ENCODE results near the gene PPHLN1.

The PPHLN1 gene, protein sequence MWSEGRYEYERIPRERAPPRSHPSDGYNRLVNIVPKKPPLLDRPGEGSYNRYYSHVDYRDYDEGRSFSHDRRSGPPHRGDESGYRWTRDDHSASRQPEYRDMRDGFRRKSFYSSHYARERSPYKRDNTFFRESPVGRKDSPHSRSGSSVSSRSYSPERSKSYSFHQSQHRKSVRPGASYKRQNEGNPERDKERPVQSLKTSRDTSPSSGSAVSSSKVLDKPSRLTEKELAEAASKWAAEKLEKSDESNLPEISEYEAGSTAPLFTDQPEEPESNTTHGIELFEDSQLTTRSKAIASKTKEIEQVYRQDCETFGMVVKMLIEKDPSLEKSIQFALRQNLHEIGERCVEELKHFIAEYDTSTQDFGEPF

GRCh38 chr12:42325653-42326474 lies at the start of gene PPHLN1, which contains the start of gene ZCRB1:
Gene PPHLN1, plus strand, starts transcription at chr12:42326167. Its CDS starts 9,736 bp downstream, at chr12:42335903.
Gene ZCRB1, minus strand, starts transcription at chr12:42326094. Its CDS starts 1,992 bp downstream, at chr12:42324102.
- H3K27me3 ChIP-seq (replicated peaks; ENCODE audit: control insufficient read depth, insufficient read depth, low read length), result no peaks in the 10 kb centered on the region
- peaks cover 21% of the 10 kb centered on the region for H3K36me3 ChIP-seq (ENCODE audit: control insufficient read depth, insufficient read depth, low read length, severe bottlenecking)
- H3K9me3 ChIP-seq (ENCODE audit: control insufficient read depth, low read length), result no peaks in the 10 kb centered on the region
- peak within 1 kb of the TSS; percentile 100 for H3K4me3 ChIP-seq (ENCODE audit: low read length)
- H3K4me1 ChIP-seq (ENCODE audit: control insufficient read depth, insufficient read depth, low read length), result peaks cover 27% of the 10 kb centered on the region
- DNase-seq (ENCODE audit: low read depth), result peak; percentile 93
- H3K9ac ChIP-seq (ENCODE audit: low read length), result peak within 1 kb of the TSS; percentile 97

DNA sequence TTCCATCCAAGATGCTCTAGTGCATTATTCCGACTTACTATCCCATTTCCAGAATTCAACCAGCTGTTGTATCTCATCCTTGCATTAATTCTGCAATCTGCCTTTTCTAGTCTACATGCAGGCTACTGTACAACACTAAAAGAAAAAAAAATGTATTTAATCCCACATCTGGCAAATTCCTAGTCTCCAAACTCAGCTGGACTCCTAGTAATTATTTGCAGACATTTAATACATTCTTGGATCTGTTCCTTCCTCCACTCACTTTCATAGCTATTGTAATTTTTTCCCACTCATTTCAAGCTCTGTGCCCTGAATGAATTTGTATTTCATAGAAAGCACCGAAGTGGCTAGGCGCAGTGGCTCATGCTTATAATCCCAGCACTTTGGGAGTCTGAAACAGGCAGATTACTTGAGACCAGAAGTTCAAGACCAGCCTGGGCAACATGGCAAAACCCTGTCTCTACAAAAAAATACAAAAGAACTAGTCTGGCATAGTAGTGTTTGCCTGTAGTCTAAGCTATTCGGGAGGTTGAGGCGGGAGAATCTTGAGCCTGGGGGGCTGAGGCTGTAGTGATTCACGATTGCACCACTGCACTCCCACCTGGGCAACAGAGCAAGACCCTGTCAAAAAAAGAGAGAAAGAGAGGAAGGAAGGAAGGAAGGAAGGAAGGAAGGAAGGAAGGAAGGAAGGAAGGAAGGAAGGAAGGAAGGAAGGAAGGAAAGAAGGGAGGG lies 48.4 kb upstream of the PPHLN1 start:
- no peak overlapping the region for H3K9ac ChIP-seq (ENCODE audit: low read length)
- no peak overlapping the region for H3K4me3 ChIP-seq (ENCODE audit: low read length)
- peaks cover 3% of the 10 kb centered on the region for H3K4me1 ChIP-seq (ENCODE audit: control insufficient read depth, insufficient read depth, low read length)
- no peaks in the 10 kb centered on the region for H3K9me3 ChIP-seq (ENCODE audit: control insufficient read depth, low read length)
- no peak for DNase-seq (ENCODE audit: low read depth)
- no peaks in the 10 kb centered on the region for H3K36me3 ChIP-seq (ENCODE audit: control insufficient read depth, insufficient read depth, low read length, severe bottlenecking)
- no peaks in the 10 kb centered on the region for H3K27me3 ChIP-seq (replicated peaks; ENCODE audit: control insufficient read depth, insufficient read depth, low read length)

GRCh38 chr12:42278128-42278510 lies 47.8 kb upstream of the PPHLN1 start:
- DNase-seq (ENCODE audit: low read depth), result no peak
- Histone ChIP-seq H3K36me3 (ENCODE audit: control insufficient read depth, insufficient read depth, low read length, severe bottlenecking) (no peaks in the 10 kb centered on the region), H3K27me3 (replicated peaks; ENCODE audit: control insufficient read depth, insufficient read depth, low read length) (no peaks in the 10 kb centered on the region), H3K9ac (ENCODE audit: low read length) (no peak overlapping the region), H3K9me3 (ENCODE audit: control insufficient read depth, low read length) (no peaks in the 10 kb centered on the region), H3K4me1 (ENCODE audit: control insufficient read depth, insufficient read depth, low read length) (peaks cover 3% of the 10 kb centered on the region), H3K4me3 (ENCODE audit: low read length) (no peak overlapping the region)

GRCh38 chr12:42281278-42281677 lies 44.7 kb upstream of the PPHLN1 start:
- no peak overlapping the region for H3K4me3 ChIP-seq (ENCODE audit: low read length)
- no peaks in the 10 kb centered on the region for H3K36me3 ChIP-seq (ENCODE audit: control insufficient read depth, insufficient read depth, low read length, severe bottlenecking)
- no peak overlapping the region for H3K9ac ChIP-seq (ENCODE audit: low read length)
- DNase-seq (ENCODE audit: low read depth), result no peak
- peaks cover 3% of the 10 kb centered on the region for H3K4me1 ChIP-seq (ENCODE audit: control insufficient read depth, insufficient read depth, low read length)
- H3K27me3 ChIP-seq (replicated peaks; ENCODE audit: control insufficient read depth, insufficient read depth, low read length), result no peaks in the 10 kb centered on the region
- no peaks in the 10 kb centered on the region for H3K9me3 ChIP-seq (ENCODE audit: control insufficient read depth, low read length)

DNA sequence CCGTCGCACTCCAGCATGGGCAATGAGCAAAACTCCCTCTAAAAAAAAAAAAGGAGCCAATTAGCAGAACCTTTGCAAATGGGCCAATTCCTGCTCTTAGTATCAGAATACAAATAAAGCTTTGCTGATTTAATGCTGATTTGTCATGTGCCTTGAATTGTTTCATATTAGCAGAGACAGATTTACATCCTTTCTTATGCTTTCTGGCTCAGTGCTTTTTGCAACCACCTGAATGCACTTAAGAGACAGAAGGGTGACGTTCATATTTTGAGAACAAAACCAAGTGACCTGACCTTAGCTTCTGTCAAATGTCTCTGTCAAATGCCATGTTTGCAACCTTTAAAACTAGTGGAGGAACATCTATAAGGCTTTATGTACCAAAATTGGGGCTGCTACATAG lies 44.1 kb upstream of the PPHLN1 start:
- Histone ChIP-seq H3K4me1 (ENCODE audit: control insufficient read depth, insufficient read depth, low read length) (peaks cover 3% of the 10 kb centered on the region), H3K9me3 (ENCODE audit: control insufficient read depth, low read length) (no peaks in the 10 kb centered on the region), H3K9ac (ENCODE audit: low read length) (no peak overlapping the region), H3K4me3 (ENCODE audit: low read length) (no peak overlapping the region), H3K36me3 (ENCODE audit: control insufficient read depth, insufficient read depth, low read length, severe bottlenecking) (no peaks in the 10 kb centered on the region), H3K27me3 (replicated peaks; ENCODE audit: control insufficient read depth, insufficient read depth, low read length) (no peaks in the 10 kb centered on the region)
- no peak for DNase-seq (ENCODE audit: low read depth)

- H3K9ac ChIP-seq (ENCODE audit: low read length), result no peak overlapping the region
- no peak overlapping the region for H3K4me3 ChIP-seq (ENCODE audit: low read length)
- no peak for DNase-seq (ENCODE audit: low read depth)
- no peaks in the 10 kb centered on the region for H3K9me3 ChIP-seq (ENCODE audit: control insufficient read depth, low read length)
- no peaks in the 10 kb centered on the region for H3K27me3 ChIP-seq (replicated peaks; ENCODE audit: control insufficient read depth, insufficient read depth, low read length)
- H3K4me1 ChIP-seq (ENCODE audit: control insufficient read depth, insufficient read depth, low read length), result peaks cover 3% of the 10 kb centered on the region
- no peaks in the 10 kb centered on the region for H3K36me3 ChIP-seq (ENCODE audit: control insufficient read depth, insufficient read depth, low read length, severe bottlenecking)
Observed at GRCh38 chr12:42282294-42282693, 43.7 kb upstream of the PPHLN1 start.

GRCh38 chr12:42283739-42284138 lies 42.2 kb upstream of the PPHLN1 start:
- no peak overlapping the region for H3K9ac ChIP-seq (ENCODE audit: low read length)
- H3K4me3 ChIP-seq (ENCODE audit: low read length), result no peak overlapping the region
- H3K36me3 ChIP-seq (ENCODE audit: control insufficient read depth, insufficient read depth, low read length, severe bottlenecking), result no peaks in the 10 kb centered on the region
- H3K27me3 ChIP-seq (replicated peaks; ENCODE audit: control insufficient read depth, insufficient read depth, low read length), result no peaks in the 10 kb centered on the region
- no peaks in the 10 kb centered on the region for H3K9me3 ChIP-seq (ENCODE audit: control insufficient read depth, low read length)
- peaks cover 3% of the 10 kb centered on the region for H3K4me1 ChIP-seq (ENCODE audit: control insufficient read depth, insufficient read depth, low read length)
- DNase-seq (ENCODE audit: low read depth), result no peak

DNA sequence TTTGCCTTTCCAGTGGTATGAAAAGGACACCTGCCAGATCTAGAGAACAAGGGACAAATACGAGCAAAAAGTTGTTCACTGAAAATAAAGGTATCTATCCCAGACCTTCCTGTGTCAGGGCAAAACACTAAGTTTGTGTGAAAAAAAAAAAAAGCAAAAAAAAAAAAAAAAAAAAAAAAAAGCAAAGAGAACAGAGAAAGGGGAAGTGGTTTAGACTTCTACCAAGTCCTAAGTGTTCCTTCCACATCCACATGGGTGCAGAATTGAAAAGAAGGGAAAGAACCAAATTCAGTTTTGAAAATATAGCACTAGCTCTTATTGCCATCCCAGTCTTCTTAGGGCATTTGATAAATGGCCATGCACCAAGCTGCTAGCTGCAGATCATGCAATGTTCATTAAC lies 41.8 kb upstream of the PPHLN1 start:
- DNase-seq (ENCODE audit: low read depth), result no peak
- Histone ChIP-seq H3K4me3 (ENCODE audit: low read length) (no peak overlapping the region), H3K4me1 (ENCODE audit: control insufficient read depth, insufficient read depth, low read length) (peaks cover 3% of the 10 kb centered on the region), H3K36me3 (ENCODE audit: control insufficient read depth, insufficient read depth, low read length, severe bottlenecking) (no peaks in the 10 kb centered on the region), H3K9me3 (ENCODE audit: control insufficient read depth, low read length) (no peaks in the 10 kb centered on the region), H3K27me3 (replicated peaks; ENCODE audit: control insufficient read depth, insufficient read depth, low read length) (no peaks in the 10 kb centered on the region), H3K9ac (ENCODE audit: low read length) (no peak overlapping the region)

DNA sequence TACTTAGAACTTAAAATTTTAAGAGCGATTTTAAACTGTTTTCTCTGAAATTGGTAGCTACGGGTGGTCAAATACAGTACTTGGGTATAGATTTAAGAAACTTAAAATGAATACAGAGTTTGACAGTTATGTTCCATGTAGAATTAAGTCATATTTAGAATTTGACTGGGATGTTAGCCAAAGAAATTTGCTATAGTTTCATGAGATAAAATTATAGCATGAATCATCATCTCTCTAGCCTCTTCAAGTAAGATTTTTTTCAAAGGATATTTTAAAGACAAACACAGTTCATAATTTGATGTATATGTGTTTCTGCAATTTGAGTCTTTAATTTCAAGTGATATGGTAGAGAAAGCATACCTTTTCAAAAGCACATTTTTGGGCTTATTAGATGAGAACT lies 41.1 kb upstream of the PPHLN1 start:
- DNase-seq (ENCODE audit: low read depth), result peak; percentile 47

GRCh38 chr12:42285431-42285830 lies 40.5 kb upstream of the PPHLN1 start:
- H3K36me3 ChIP-seq (ENCODE audit: control insufficient read depth, insufficient read depth, low read length, severe bottlenecking), result no peaks in the 10 kb centered on the region
- H3K27me3 ChIP-seq (replicated peaks; ENCODE audit: control insufficient read depth, insufficient read depth, low read length), result no peaks in the 10 kb centered on the region
- H3K4me3 ChIP-seq (ENCODE audit: low read length), result no peak overlapping the region
- no peaks in the 10 kb centered on the region for H3K9me3 ChIP-seq (ENCODE audit: control insufficient read depth, low read length)
- H3K4me1 ChIP-seq (ENCODE audit: control insufficient read depth, insufficient read depth, low read length), result peaks cover 3% of the 10 kb centered on the region
- H3K9ac ChIP-seq (ENCODE audit: low read length), result no peak overlapping the region
- no peak for DNase-seq (ENCODE audit: low read depth)

More for the DNA sequence above, 41.1 kb upstream of the PPHLN1 start:
- Histone ChIP-seq H3K9ac (ENCODE audit: low read length) (no peak overlapping the region), H3K36me3 (ENCODE audit: control insufficient read depth, insufficient read depth, low read length, severe bottlenecking) (no peaks in the 10 kb centered on the region), H3K4me3 (ENCODE audit: low read length) (no peak overlapping the region), H3K4me1 (ENCODE audit: control insufficient read depth, insufficient read depth, low read length) (peaks cover 3% of the 10 kb centered on the region), H3K9me3 (ENCODE audit: control insufficient read depth, low read length) (no peaks in the 10 kb centered on the region), H3K27me3 (replicated peaks; ENCODE audit: control insufficient read depth, insufficient read depth, low read length) (no peaks in the 10 kb centered on the region)

- Histone ChIP-seq H3K27me3 (replicated peaks; ENCODE audit: control insufficient read depth, insufficient read depth, low read length) (peaks cover 2% of the 10 kb centered on the region), H3K4me1 (ENCODE audit: control insufficient read depth, insufficient read depth, low read length) (peaks cover 3% of the 10 kb centered on the region), H3K4me3 (ENCODE audit: low read length) (no peak overlapping the region), H3K9me3 (ENCODE audit: control insufficient read depth, low read length) (no peaks in the 10 kb centered on the region), H3K36me3 (ENCODE audit: control insufficient read depth, insufficient read depth, low read length, severe bottlenecking) (no peaks in the 10 kb centered on the region), H3K9ac (ENCODE audit: low read length) (no peak overlapping the region)
- DNase-seq (ENCODE audit: low read depth), result no peak
Observed at GRCh38 chr12:42286741-42287140, 39.2 kb upstream of the PPHLN1 start.

Data from adipocyte (in vitro differentiated cells).